ENCODE measurements around the gene C3orf20.

Gene C3orf20

DNA sequence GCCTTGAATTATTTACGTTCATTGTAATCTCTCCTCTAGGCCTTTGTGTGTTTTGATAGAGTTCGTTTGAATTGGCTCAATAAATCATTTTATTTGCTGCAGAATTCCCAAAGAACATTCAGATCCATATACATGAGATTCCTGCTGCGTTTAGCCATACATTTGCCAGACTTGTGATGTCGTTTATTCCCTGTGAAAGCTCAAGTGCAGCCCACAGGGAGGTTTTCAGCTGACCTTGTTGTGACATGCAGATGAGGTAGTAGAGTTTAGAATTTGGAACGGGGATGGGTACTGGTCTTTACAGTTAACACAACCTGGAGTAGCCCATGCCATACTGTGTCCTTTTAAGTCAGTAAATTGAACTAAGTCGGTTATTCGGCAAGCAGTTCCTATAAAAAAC is at the start of gene C3orf20:
TSS of gene C3orf20 (plus strand) at position 301 of the 400 bp plus-strand sequence. CDS start 7,573 bp downstream, outside the sequence.
- no peak for DNase-seq (ENCODE audit: low read depth)

DNA sequence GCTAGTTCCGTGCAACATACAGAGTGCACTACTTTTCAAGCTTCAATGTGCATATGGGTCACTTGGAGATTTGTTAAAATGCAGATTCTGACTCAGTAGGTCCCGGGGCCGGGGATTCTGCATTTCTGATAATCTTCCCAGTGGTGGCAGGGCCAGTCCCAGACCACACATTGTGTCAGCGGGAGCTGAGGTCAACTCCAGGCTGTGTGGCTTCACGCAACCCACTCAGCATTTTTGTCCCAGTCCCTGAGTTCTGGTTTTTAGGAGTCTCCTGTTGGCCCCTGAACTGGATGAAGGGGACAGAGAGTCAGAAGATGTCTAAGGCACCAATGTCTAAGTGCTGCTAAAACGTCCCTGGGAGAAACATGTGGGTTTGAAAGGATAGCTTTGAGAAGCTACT is 49.5 kb upstream of the C3orf20 start:
- no peak for DNase-seq (ENCODE audit: low read depth)

GRCh38 chr3:14627815-14628214 is 47.1 kb upstream of the C3orf20 start:
- no peak for DNase-seq (ENCODE audit: low read depth)

DNA sequence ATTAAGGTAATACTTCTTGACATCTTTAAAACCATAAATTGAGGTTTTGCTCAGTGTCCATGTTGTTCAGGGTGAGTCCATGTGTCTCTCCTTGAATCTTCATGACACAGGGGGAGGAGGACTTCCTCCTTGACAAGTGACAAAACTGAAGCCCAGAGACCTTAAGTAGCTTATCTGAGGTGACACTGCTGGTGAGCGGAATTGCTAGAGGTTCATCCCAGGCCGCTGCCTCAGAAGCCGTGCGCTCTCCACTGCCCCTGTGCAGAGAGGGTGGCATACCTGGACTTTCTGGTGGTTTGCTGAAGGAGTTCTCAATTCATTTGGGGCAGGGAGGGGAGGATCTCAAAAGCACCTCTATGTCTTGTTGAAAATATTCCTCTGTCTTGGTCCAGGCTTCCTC is 46.5 kb upstream of the C3orf20 start:
- no peak for DNase-seq (ENCODE audit: low read depth)

DNA sequence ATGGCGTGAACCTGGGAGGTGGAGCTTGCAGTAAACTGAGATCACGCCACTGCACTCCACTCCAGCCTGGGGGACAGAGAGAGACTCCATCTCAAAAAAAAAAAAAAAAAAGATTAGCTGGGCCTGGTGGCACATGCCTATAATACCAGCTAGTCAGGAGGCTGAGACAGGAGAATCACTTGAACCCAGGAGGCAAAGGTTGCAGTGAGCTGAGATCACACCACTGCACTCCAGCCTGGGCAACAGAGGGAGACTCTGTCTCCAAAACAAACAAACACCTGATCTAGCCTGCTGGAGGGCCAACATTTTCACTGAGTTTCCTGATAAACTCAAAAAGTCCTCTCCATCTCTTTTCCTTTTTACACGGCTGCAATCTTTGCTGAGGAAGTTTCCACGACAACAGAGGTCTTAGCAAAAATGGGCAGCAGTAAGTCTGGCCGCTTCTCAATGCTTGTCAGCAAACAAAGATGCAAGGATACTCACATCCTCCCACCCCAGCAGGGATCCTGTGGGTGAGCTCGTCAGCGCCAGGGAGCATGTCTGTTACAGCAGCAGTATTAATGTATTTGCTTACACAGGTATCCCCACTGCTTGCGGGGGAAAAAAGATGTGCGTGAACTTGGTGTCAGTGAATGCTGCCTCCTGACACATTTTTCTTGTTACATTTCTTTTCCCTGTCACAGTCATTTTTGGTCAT is 44.4 kb upstream of the C3orf20 start:
- no peak for DNase-seq (ENCODE audit: low read depth)

GRCh38 chr3:14631101-14631497 is 43.8 kb upstream of the C3orf20 start:
- no peak for DNase-seq (ENCODE audit: low read depth)

GRCh38 chr3:14631687-14632441 is 43.1 kb upstream of the C3orf20 start:
- no peak for DNase-seq (ENCODE audit: low read depth)

DNA sequence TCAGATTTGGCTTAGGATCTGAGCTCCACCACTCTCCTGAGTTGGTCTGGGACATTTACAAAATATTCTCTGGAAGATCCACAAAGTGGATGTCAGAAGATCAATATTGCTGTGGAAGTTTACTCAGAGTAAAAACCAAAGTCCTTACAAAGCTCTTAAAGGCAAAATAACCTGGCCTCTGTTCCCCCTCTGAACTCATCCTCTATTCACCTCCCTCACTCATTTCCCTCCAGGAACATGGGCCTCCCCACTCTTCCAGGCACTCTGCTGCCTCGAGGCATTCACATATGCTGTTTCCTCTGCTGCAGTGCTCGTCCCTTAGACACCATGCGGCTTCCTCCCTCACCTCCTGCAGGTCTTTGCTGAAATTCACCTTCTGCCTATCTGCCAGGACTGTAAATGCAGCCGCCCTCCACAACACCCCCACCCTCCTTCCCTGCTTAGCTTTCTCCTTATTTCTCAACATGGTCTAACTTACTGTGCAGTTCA is 42.5 kb upstream of the C3orf20 start:
- DNase-seq (ENCODE audit: low read depth) = no peak

- DNase-seq (ENCODE audit: low read depth) = no peak
These were observed 41.5 kb upstream of the C3orf20 start for GRCh38 chr3:14633417-14633816.

DNA sequence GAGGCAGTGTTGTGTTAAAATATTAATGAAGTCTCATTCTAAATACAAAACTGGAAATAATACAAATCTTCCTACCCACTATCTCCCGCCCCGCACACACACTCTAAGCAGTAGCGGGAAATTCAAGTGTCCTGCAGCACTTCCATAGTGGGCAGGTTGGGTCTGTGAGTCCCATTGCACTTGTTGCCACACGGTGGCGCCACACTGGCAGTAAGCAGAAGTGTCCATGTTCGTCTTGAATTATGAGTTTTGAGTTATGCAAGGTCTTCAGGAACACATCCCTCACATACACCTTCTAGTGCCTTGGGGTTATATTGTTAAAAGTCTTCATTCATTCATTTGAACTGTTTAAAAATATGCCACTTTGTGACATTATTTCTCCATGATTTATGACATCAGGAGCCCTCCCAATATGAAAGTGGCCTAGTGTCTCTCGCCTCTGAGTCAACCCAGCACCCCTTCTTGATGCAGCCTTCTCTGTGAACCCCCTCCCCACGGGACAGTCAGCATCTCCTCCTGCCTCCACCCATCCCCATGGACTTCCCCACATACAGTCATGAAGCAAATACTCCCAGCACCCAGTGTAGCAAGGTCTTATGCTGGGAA is 41.0 kb upstream of the C3orf20 start:
- DNase-seq (ENCODE audit: low read depth) = peak; percentile 15

DNA sequence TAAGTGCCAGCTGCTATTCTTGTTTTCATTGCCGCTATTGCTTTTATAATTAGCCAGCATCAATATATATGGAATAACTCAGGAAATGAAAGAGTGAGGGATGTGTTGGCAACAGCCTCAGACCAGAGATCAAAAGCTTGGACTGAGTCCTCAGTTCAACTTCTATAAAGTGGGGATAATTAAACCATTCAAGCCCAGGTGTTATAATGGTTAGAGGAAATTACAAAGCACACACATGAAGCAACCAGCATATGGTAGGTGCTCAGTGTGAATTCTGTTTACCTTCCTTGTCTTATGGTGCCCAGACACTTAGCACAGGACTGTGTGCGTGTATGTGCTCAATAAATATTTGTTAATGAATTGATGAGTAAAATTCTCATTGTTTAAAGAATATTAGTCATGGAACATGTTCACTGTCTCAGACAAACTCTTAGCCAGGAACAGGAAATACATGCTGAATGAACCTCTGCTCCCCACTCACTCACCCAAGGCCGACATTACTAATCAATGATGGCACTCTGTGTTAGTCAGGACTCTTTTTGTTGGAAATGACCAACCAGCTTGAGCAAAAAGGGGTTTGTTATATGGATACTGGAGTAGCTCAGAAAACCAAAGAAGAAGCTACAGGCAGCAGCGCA is 40.1 kb upstream of the C3orf20 start:
- DNase-seq (ENCODE audit: low read depth) = no peak

DNA sequence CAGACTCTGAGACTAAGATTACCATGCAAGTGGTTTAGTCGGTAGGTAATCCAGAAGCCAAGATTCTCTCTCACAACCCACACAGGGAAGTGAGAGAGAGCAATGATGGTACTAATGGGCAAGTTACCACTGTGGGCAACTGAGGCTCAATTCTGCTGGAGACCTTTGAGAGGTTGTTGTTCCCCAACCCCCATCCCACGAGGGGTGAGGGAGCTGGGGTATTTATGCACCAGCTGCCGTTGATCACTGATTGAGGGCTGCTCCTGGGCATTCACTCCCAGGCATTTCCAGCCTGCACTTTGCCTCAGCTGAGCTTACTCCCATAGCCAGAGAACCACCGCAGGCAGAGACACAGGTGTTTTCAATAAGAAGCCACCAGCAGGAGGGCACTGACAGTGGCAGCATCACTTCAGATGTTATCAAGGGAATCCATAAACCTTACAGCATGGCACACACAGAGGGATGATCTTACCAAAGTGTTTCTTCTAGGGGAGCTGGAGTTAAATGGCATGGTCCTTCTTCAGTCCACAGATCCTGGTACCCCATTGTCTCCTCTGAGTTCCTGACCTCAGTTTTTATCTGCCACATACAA is 38.3 kb upstream of the C3orf20 start:
- DNase-seq (ENCODE audit: low read depth) = no peak

GRCh38 chr3:14640157-14640562 is 34.8 kb upstream of the C3orf20 start:
- no peak for DNase-seq (ENCODE audit: low read depth)

GRCh38 chr3:14640734-14641133 is 34.2 kb upstream of the C3orf20 start:
- no peak for DNase-seq (ENCODE audit: low read depth)

- DNase-seq (ENCODE audit: low read depth) = no peak
These were observed 33.6 kb upstream of the C3orf20 start for GRCh38 chr3:14641346-14641745.

DNA sequence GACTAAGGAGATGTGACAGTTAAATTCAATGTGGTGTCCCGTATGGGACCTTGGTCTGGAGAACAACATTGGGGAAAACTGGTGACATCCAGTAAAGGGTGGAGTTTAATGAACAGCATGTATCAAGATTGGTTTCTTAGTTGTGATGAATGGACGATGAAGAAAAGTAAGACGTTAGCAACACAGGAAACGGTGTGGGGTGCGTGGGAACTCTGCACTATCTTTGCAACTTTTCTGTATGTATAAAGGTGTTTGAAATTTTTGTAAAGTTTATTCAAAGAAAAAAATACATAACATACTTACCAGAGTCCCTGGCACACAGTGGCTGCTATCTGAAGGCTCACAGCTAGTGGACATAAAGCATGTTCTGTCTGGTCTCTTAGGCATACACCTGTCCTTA is 29.5 kb upstream of the C3orf20 start:
- DNase-seq (ENCODE audit: low read depth) = no peak

- no peak for DNase-seq (ENCODE audit: low read depth)
These were observed 28.8 kb upstream of the C3orf20 start for GRCh38 chr3:14646131-14646573.

DNA sequence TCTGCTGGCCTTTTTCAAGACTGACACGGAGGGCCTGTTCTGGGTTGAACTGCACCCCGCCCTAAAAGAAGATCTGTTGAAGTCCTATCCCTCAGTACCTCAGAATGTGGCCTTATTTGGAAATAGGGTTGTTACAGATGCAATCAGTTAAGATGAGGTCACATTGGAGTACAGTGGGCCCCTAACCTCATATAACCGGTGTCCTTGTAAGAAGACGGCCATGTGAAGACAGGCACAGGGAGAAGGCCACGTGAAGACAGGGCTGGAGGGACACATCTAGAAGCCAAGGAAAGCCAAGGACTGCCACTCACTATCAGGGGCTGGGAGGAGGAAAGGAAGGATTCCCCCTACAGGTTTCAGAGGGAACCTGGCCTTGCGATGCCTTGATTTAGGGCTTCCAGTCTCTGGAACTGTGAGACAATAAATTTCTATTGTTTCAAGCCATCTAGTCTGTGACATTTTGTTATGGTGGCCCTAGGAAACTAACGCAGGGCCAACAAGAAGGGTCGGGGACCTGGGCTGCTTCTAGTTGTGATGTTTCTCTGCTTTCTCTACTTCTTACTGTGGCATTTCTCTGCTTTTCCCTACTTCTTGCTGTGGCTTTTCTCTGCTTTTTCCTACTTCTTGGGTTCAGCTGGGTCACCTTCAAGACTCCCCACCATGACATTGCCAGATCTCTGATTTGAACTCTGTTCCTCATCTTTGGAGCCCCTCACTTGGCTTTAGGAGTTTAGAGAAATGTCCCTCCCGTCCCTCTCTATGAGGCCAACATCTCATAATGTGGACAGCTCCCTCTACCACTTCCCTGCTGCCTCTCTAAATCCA is 28.1 kb upstream of the C3orf20 start:
- DNase-seq (ENCODE audit: low read depth) = no peak

DNA sequence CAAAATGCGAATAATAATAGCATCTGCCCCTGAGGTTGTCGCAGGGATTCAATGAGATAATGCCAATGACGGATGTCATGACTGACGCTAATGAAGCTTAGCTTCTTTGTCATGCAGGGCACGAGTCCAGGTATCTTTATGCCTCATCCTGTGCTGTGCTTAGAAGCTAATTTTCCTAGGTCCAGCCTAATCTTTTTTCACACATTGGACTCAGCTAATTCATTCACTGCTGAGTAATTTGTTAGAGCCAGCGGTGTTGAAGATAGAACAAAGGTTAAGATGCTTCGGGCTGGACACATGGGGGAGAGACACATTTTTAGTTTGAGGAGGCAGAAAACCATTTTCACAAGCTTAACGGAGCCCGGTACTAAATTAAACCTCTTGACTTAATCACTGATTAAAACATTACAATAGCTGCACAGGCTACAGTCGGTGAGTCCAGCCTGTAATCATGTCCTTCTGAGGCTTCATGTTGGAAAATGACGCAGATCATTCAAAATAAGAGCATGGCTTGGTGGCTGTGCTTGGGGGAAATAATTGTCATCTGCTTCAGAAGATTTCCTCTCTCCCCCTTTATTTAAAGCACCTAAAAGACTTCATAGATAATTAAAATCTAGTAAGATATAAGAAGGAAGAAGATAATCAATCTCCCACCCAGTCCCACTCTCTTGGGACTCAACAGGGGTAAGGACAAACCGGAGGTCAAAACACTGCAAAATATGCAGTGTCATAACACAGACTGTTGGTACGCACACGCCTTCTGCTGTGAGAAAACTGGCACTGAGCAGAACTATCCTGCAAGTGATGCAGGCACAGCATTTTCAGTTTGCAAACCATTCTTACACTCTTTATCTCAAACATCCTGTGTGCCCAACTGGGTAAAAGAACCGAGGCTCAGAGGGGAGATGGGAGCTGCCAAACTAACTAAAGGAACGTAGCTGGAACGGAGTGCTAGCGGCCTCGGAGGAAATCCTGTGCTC is 26.7 kb upstream of the C3orf20 start:
- no peak for DNase-seq (ENCODE audit: low read depth)

- no peak for DNase-seq (ENCODE audit: low read depth)
These were observed 25.5 kb upstream of the C3orf20 start for GRCh38 chr3:14649466-14649865.
